GM19023 (cell line): Measurements from ENCODE around the gene RPP21.

ENCODE experiments used
- ATAC-seq: cut with Tn5 transposase; IDR thresholded peaks from one replicate; pipeline ENCODE4 v1.9.1; 2021; ENCODE audit warnings: mild to moderate bottlenecking, moderate library complexity; ENCODE audit not compliant: unreplicated experiment

RPP21 gene

GRCh38 chr6:30328397-30328796 is 16.6 kb upstream of the RPP21 start:
- ATAC-seq, result no peak

DNA sequence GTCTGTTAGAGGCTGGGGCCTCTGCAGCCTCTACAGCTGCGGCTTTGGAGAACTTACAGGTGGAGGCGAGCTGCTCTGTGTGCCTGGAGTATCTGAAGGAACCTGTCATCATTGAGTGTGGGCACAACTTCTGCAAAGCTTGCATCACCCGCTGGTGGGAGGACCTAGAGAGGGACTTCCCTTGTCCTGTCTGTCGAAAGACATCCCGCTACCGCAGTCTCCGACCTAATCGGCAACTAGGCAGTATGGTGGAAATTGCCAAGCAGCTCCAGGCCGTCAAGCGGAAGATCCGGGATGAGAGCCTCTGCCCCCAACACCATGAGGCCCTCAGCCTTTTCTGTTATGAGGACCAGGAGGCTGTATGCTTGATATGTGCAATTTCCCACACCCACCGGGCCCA is 15.6 kb upstream of the RPP21 start:
- ATAC-seq, result no peak

- no peak for ATAC-seq
Observed at GRCh38 chr6:30331981-30332380, 13.0 kb upstream of the RPP21 start.

- ATAC-seq, result no peak
Observed at GRCh38 chr6:30334075-30334783, 10.7 kb upstream of the RPP21 start.

DNA sequence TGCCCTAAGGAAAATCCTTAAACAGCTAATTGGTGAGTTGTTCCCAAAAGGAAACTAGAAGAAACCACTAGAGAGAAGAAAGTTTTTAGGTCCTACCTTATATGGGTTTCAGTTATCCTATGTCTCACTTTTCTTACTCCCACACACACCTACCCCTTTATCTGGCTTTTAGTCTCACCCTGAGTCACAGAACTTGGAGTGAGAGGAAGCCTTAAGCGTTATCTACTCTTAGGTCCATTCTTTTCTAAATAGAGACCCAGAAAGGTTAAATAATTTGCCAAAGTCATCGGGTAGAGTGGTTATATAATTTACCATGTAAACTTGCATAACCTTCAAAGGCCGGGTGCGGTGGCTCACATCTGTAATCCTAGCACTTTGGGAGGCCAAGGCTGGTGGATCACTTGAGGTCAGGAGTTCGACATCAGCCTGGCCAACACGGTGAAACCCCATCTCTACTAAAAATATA is 4.3 kb upstream of the RPP21 start:
- ATAC-seq, result no peak

GRCh38 chr6:30341218-30341617 is 3.7 kb upstream of the RPP21 start:
- ATAC-seq, result no peak

DNA sequence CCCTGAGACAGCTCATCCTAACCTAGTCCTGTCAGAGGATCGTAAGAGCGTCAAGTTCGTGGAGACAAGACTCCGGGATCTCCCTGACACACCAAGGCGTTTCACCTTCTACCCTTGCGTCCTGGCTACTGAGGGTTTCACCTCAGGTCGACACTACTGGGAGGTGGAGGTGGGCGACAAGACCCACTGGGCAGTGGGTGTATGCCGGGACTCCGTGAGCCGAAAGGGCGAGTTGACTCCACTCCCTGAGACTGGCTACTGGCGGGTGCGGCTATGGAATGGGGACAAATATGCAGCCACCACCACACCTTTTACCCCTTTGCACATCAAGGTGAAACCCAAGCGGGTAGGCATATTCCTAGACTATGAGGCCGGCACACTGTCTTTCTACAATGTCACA is 3.2 kb upstream of the RPP21 start:
- ATAC-seq, result no peak

DNA sequence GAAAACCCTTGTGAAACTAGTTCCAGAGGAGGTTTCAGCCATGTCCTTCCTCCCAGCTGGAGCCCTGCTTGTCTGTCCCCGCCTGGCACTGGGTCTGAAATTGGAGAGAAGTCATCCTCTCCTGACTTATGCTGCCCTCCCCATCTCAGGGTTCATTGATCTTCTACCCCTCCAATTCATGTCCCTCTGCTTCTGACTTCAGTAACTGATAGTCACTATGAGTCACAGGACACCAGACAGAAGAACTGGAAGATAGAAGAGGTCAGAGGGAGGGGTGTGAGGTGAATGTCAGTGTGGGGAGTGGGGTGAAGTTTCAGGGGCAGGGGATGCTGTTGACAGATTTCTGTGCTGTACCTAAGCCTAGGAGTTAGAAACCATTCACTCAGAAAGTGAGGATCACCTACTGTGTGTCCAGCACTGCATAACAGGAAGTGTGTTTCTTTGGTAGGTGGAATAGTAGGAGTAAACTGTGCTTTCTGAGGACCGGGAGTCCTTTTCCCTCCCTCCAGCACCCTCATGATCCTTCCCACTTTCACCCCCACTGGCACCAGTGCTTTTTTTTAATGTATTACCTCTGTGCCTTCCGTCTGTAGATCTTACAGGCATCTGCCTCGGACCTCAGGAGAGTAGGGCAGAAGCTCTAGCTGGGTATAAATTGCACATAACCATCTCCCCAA is 627 bp upstream of the RPP21 start:
- no peak for ATAC-seq

- ATAC-seq, result no peak
Observed at GRCh38 chr6:30345852-30346251, 896 bp downstream of the RPP21 start.

- ATAC-seq, result no peak
Observed at GRCh38 chr6:30348957-30349356, 4.0 kb downstream of the RPP21 start.

- ATAC-seq, result no peak
Observed at GRCh38 chr6:30349421-30350177, 4.6 kb downstream of the RPP21 start.

DNA sequence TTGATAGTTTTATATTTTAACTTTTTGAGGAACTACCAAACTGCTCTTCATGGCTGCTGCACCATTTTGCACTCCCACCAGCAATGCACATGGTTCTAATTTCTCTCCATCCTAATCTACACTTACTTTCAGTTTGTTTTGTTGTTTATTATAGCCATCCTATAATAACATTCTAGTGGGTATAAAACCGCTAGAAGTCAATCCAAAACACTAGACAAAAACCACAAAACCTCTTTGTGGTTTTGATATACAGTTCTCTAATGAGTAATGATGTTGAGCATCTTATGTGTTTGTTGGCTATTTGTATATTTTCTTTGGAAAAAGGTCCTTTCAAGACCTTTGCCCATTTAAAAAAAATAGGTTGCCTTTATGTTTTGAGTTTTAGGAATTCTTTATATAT is 5.6 kb downstream of the RPP21 start:
- ATAC-seq, result no peak

- ATAC-seq, result no peak
Observed at GRCh38 chr6:30352550-30352949, 7.6 kb downstream of the RPP21 start.

DNA sequence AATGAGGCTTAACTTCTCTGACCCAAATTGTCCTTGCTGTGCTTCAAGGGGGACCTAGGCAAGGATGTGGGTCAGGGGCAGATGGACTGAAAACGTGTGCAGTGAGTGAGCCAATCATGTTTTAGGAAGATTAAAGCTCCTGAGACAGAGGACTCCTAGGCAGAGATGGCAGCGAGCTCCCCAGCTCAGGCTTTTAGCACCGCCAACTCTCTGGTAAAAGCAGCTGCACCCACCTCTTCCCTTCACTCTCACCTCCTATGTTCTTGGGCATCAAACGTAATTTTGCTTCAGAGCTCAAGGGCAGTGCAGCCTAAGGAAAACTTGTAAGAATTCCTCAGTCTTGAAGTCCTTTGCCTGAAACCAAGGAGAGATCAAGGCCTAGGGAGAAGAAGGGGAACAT is 10.3 kb downstream of the RPP21 start:
- no peak for ATAC-seq

- ATAC-seq, result no peak
Observed at GRCh38 chr6:30356536-30356935, 11.6 kb downstream of the RPP21 start.

DNA sequence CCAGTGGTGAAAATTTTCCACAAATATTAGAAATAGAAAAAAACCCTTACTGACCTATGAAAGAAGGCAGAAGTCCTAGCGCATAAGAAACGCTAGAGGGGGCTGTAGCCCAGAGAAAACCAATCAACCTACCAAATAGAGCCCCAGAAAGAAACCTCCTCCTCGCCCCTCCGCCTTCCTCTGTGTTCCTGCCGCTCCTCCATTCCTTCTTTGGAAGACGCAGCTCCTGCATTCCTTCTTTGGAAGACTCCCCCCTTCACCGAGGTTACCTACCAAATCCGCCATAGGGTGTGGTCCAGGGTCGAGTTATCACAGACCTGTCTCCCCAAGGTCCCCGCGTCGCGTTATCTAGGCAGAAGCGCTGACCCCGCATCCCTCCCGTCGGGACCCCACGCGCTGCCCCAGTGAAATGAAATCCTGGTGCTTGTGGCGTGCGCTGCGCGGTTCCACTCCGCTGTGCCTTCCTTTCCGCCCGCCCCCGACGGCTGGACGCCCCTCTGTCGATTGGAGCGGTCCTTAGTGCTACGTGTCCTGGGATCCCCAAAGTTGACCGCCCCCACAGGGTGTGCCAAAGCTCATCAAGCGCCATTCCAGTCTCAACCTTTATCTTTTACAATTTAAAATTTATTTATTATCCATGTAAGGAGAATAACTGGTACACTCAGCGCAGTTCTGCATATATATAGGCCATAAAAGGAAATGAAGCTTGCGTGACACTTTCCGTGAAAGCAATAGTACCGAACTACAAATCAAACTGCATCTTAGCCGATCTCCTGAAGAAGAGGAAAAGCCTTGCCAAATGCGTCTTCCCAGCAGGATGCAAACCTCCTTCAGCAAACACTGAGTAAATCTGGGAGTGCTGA is 13.0 kb downstream of the RPP21 start:
- no peak for ATAC-seq

GRCh38 chr6:30359276-30359675 is 14.3 kb downstream of the RPP21 start:
- no peak for ATAC-seq

- ATAC-seq, result no peak
Observed at GRCh38 chr6:30360139-30360538, 15.2 kb downstream of the RPP21 start.

DNA sequence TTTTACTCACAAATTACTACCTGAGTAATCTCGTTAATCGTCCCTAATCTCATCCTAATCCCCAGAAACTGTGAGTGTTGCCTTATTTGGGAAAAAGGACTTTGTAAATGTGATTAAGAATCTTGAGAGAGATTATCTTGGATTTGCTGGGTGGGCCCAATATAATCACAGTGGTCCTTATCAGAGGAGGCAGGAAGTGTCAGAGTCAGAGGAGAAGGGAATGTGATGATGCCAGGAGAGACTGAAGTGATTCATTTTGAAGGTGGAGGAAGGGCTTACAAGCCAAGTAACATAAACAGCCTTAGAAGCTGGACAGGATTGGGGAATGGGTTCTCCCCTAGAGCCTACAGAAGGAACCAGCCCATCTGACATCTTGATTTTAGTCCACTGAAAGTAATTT is 16.7 kb downstream of the RPP21 start:
- ATAC-seq, result no peak

GRCh38 chr6:30363459-30363858 is 18.5 kb downstream of the RPP21 start:
- no peak for ATAC-seq

DNA sequence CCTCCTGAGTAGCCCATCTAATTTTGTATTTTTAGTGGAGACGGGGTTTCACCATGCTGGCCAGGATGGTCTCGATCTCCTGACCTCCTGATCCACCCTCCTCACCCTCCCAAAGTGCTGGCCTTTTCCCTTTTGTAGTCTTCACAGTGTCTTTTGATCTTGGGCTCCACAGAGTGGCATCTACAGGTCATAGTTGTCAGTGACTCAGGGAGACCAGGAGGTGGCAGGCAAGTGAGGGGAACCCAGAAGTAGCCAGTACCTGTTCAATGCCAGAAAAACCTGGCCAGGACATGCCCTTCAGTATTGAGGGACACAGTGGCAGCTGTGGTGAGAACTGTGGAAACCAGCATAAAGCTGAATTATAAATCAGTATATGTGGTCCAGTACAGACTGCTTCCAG is 19.6 kb downstream of the RPP21 start:
- no peak for ATAC-seq
